GM19397 (cell line): ENCODE results near the gene LTC4S.

ENCODE experiments used
- ATAC-seq: cut with Tn5 transposase; IDR thresholded peaks from one replicate; pipeline ENCODE4 v1.9.1; 2021; ENCODE audit warnings: mild to moderate bottlenecking, moderate library complexity; ENCODE audit not compliant: unreplicated experiment

LTC4S gene

GRCh38 chr5:179805529-179806249, 11.9 kb downstream of the LTC4S start:
- peak; percentile 17 for ATAC-seq

- ATAC-seq: peak; percentile 85
Observed at GRCh38 chr5:179806250-179807048, 12.7 kb downstream of the LTC4S start, which contains the start of gene MGAT4B. MGAT4B (minus strand) TSS chr5:179806866; CDS start chr5:179806583, 283 bp downstream.

GRCh38 chr5:179812135-179812825, 18.5 kb downstream of the LTC4S start:
- no peak for ATAC-seq

GRCh38 chr5:179812997-179813607, 19.3 kb downstream of the LTC4S start:
- ATAC-seq: no peak

- no peak for ATAC-seq
Observed at GRCh38 chr5:179814090-179814489, 20.3 kb downstream of the LTC4S start.

- ATAC-seq: no peak
Observed at GRCh38 chr5:179815491-179816249, 21.9 kb downstream of the LTC4S start.

GRCh38 chr5:179816401-179816795, 22.6 kb downstream of the LTC4S start:
- no peak for ATAC-seq

GRCh38 chr5:179816796-179817469, 23.1 kb downstream of the LTC4S start:
- ATAC-seq: no peak

- ATAC-seq: no peak
Observed at GRCh38 chr5:179817470-179817840, 23.7 kb downstream of the LTC4S start.

- no peak for ATAC-seq
Observed at GRCh38 chr5:179817890-179818745, 24.3 kb downstream of the LTC4S start.

GRCh38 chr5:179818746-179819295, 25.0 kb downstream of the LTC4S start:
- ATAC-seq: peak; percentile 59

- no peak for ATAC-seq
Observed at GRCh38 chr5:179819296-179820126, 25.7 kb downstream of the LTC4S start.

- ATAC-seq: no peak
Observed at GRCh38 chr5:179820127-179820482, 26.3 kb downstream of the LTC4S start.

GRCh38 chr5:179820483-179821297, 26.9 kb downstream of the LTC4S start, which contains the start of gene SQSTM1:
SQSTM1 (plus strand) TSS chr5:179820905; CDS start chr5:179820937, 32 bp downstream.
- peak; percentile 42 for ATAC-seq

GRCh38 chr5:179821298-179822058, 27.7 kb downstream of the LTC4S start:
- peak; percentile 44 for ATAC-seq

- no peak for ATAC-seq
Observed at GRCh38 chr5:179822059-179822432, 28.3 kb downstream of the LTC4S start.
